ENCODE data around the gene ERRFI1. TPM values are rescaled to one million over a fixed set of nuclear protein-coding genes. Genes with fewer than 3 reads are reported as not detected.

Gene ERRFI1
- total and polyA plus RNA-seq, 2 of the 8 experiments (the other 6 are each of a cell fraction or from before 2014, with no cell fraction given), result 23.4 to 46.1 TPM

DNA sequence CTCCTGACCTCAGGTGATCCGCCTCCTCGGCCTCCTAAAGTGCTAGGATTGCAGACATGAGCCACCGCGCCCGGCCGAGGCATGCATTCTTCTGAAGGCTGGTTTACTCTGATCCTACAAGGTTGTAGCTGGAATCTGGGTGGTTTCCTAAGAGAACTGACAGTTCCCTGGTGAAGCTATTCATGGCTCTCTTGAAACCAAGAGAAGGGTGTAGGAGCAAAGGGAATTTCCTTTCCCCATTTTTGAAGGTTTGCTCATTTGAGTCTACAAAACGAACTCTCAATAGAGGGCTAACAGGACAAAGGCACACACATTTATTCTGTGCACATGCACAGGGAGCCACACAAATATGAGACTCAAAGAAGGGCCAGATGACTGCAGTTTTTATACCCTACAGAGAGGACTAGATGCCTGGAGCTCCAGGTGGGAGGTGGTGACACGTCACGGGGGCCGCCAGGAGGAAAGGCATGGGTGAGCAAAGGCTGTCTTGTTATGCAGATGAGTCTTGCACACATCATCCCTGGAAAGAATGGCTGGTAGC, 49.5 kb upstream of the ERRFI1 start:
- POLR2A ChIA-PET (ENCODE audit: partially characterized antibody), result interaction anchor here (0.6 kb wide), 1 partner anchor 969 kb away, joined by 3 read pairs; no protein-coding TSS in a partner anchor
- CTCF ChIA-PET (ENCODE audit: partially characterized antibody), result interaction anchor here (0.7 to 1.5 kb wide), 7 partner anchors 8 to 267 kb away, joined by 3 to 5 read pairs (median 3); no protein-coding TSS in a partner anchor
- no peak overlapping the region for H3K4me2 ChIP-seq (ENCODE audit: insufficient read depth in 1 of 2, low read depth in 2 of 2, low read length in 2 of 2)

More for the DNA sequence above, 49.5 kb upstream of the ERRFI1 start:
- no peak overlapping the region for H4K8ac ChIP-seq (ENCODE audit: extremely low read depth, insufficient read depth, low read length)
- no peaks in the 10 kb centered on the region for H3K79me1 ChIP-seq (ENCODE audit: low read depth, low read length)
- no peak overlapping the region for H3K4me3 ChIP-seq (ENCODE audit: extremely low read depth in 1 of 4, insufficient read depth in 2 of 4, low read depth in 3 of 4, low read length in 4 of 4)
- TF ChIP-seq, protein P1, sequence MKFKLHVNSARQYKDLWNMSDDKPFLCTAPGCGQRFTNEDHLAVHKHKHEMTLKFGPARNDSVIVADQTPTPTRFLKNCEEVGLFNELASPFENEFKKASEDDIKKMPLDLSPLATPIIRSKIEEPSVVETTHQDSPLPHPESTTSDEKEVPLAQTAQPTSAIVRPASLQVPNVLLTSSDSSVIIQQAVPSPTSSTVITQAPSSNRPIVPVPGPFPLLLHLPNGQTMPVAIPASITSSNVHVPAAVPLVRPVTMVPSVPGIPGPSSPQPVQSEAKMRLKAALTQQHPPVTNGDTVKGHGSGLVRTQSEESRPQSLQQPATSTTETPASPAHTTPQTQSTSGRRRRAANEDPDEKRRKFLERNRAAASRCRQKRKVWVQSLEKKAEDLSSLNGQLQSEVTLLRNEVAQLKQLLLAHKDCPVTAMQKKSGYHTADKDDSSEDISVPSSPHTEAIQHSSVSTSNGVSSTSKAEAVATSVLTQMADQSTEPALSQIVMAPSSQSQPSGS (IDR thresholded peaks at IDR 0.05; ENCODE audit: low read length), result no peak
- no peak for TF ChIP-seq SP2 (IDR thresholded peaks at IDR 0.05; ENCODE audit: low read length)
- TF ChIP-seq NRF1 (IDR thresholded peaks at IDR 0.05; ENCODE audit: low read depth, low read length), result no peak
- TF ChIP-seq CHD1 (IDR thresholded peaks at IDR 0.05; ENCODE audit: low read depth, low read length), result no peak
- TF ChIP-seq TAF7 (optimal IDR thresholded peaks at IDR 0.05; ENCODE audit: borderline replicate concordance, low read depth, low read length), result no peak
- TF ChIP-seq POLR2AphosphoS5 (IDR thresholded peaks at IDR 0.05; ENCODE audit: low read depth, low read length), result no peak
- TF ChIP-seq CEBPB (IDR thresholded peaks at IDR 0.05; ENCODE audit: low read depth, low read length), result no peak
- no peak for TF ChIP-seq SRF (IDR thresholded peaks at IDR 0.05; ENCODE audit: low read depth, low read length)
- no peak overlapping the region for H4K91ac ChIP-seq (replicated peaks; ENCODE audit: insufficient read length, low read length)
- no peak for FAIRE-seq
- no peak overlapping the region for H3K14ac ChIP-seq (ENCODE audit: insufficient read length)
- no peaks in the 10 kb centered on the region for H3K36me3 ChIP-seq (ENCODE audit: control insufficient read depth in 2 of 4, insufficient read depth in 4 of 4, low read length in 3 of 4)
- H3K9me3 ChIP-seq (ENCODE audit: insufficient read depth in 2 of 2, low read depth in 1 of 2, low read length in 1 of 2), result no peaks in the 10 kb centered on the region
- no peaks in the 10 kb centered on the region for H4K20me1 ChIP-seq (replicated peaks in 1 of 2; ENCODE audit: control insufficient read depth in 1 of 2, insufficient read depth in 2 of 2, low read length in 2 of 2)
- no peak overlapping the region for H2AK5ac ChIP-seq (ENCODE audit: low read depth, low read length)
- no peak overlapping the region for H3K56ac ChIP-seq (replicated peaks; ENCODE audit: insufficient read length, low read depth, low read length)
- no peaks in the 10 kb centered on the region for H3K27me3 ChIP-seq (replicated peaks in 1 of 4; ENCODE audit: control insufficient read depth in 3 of 4, extremely low read depth in 1 of 4, insufficient read depth in 3 of 4, low read length in 3 of 4)
- H2BK12ac ChIP-seq (ENCODE audit: low read depth, low read length), result no peak overlapping the region
- no peaks in the 10 kb centered on the region for H3K23me2 ChIP-seq (ENCODE audit: low read depth, low read length)
- peaks cover under 1 to 9% (median 6%) of the 10 kb centered on the region in 4 experiments for H3K4me1 ChIP-seq (replicated peaks in 1 of 4; ENCODE audit: control insufficient read depth in 3 of 4, insufficient read depth in 4 of 4, low read length in 3 of 4)
- H3K79me2 ChIP-seq (ENCODE audit: control insufficient read depth in 1 of 2, insufficient read depth in 2 of 2, low read length in 2 of 2), result no peaks in the 10 kb centered on the region
- no peak overlapping the region for H2BK20ac ChIP-seq (ENCODE audit: low read length)
- H2BK15ac ChIP-seq (ENCODE audit: low read length), result no peak overlapping the region
- H2BK120ac ChIP-seq (replicated peaks; ENCODE audit: low read depth, low read length), result no peak overlapping the region
- no peak overlapping the region for H3K27ac ChIP-seq (ENCODE audit: low read depth, low read length)
- WGBS, 2 experiments (ENCODE audit: extremely low coverage in 1 of 2, insufficient coverage in 1 of 2, insufficient read length in 1 of 2, insufficient replicate concordance in 2 of 2, low coverage in 1 of 2, low lambda C conversion rate in 2 of 2, missing lambda C conversion rate in 1 of 2), result 81% methylated on average over 10 of the region's 10 CpGs; no CpG with 5 or more reads in 1 of the 2 experiments
- no peak overlapping the region for H2AFZ ChIP-seq (ENCODE audit: low read length)
- no peak for DNase-seq (ENCODE audit: low read depth in 1 of 2, low spot score in 2 of 2)
- H3K4ac ChIP-seq (replicated peaks; ENCODE audit: insufficient read length, low read depth, low read length), result no peak overlapping the region
- no peak overlapping the region for H2BK5ac ChIP-seq (ENCODE audit: low read depth, low read length)
- H3K9ac ChIP-seq (replicated peaks in 1 of 4; ENCODE audit: extremely low read depth in 1 of 4, low read depth in 3 of 4, low read length in 3 of 4), result no peak overlapping the region
- H4K5ac ChIP-seq (ENCODE audit: insufficient read length, low read depth, low read length), result no peak overlapping the region
- H3K18ac ChIP-seq (ENCODE audit: extremely low read depth, low read length), result no peak overlapping the region
- H3K23ac ChIP-seq (ENCODE audit: insufficient read length), result no peak overlapping the region

Measured in H1 (cell line).